Neuronal stem cell (in vitro differentiated cells): Measurements from ENCODE around the gene PTCD2.

Experiments used
- DNase-seq: peaks from one replicate; pipeline ENCODE4 v3.0.0-alpha.2; 2013; ENCODE audit warnings: low spot score
- H2AFZ ChIP-seq: one replicate; pipeline ENCODE4 v1.6.1; 2013; ENCODE audit warnings: mild to moderate bottlenecking, low read length, inconsistent platforms
- H2AK5ac ChIP-seq: 2 replicates; pipeline ENCODE4 v1.6.1; 2013; ENCODE audit warnings: low read depth, mild to moderate bottlenecking, inconsistent platforms, low read length, moderate library complexity, mixed read lengths
- H2BK120ac ChIP-seq: 2 replicates; pipeline ENCODE4 v1.6.1; 2013; ENCODE audit warnings: low read depth, mild to moderate bottlenecking, inconsistent platforms, low read length, moderate library complexity, mixed read lengths
- H2BK12ac ChIP-seq: one replicate; pipeline ENCODE4 v1.6.1; 2013; ENCODE audit warnings: low read length, inconsistent platforms
- H2BK15ac ChIP-seq: 2 replicates; pipeline ENCODE4 v1.6.1; 2013; ENCODE audit warnings: mild to moderate bottlenecking, low read length, inconsistent platforms, mixed read lengths
- H2BK5ac ChIP-seq: one replicate; pipeline ENCODE4 v1.6.1; 2013; ENCODE audit warnings: inconsistent platforms, mild to moderate bottlenecking, low read length, moderate library complexity
- H3K14ac ChIP-seq: one replicate; pipeline ENCODE4 v1.6.1; 2013; ENCODE audit warnings: low read length, inconsistent platforms
- H3K18ac ChIP-seq: 2 replicates; pipeline ENCODE4 v1.6.1; 2013; ENCODE audit warnings: low read length, inconsistent platforms
- H3K23ac ChIP-seq: 2 replicates; pipeline ENCODE4 v1.6.1; 2013; ENCODE audit warnings: low read depth, mild to moderate bottlenecking, mixed read lengths, low read length, inconsistent platforms; ENCODE audit not compliant: poor library complexity
- H3K27ac ChIP-seq: replicated peaks from 3 replicates; pipeline ENCODE4 v1.5.1; 2013; ENCODE audit warnings: low read length, inconsistent platforms
- H3K27me3 ChIP-seq, 3 experiments: 2 replicates each; pipeline ENCODE4 v1.6.1; 2013; ENCODE audit warnings: low read length in 3 of 3, mild to moderate bottlenecking in 2 of 3, inconsistent platforms in 1 of 3, low read depth in 1 of 3, mixed read lengths in 1 of 3, moderate library complexity in 1 of 3; ENCODE audit not compliant: control insufficient read depth in 3 of 3, insufficient read depth in 3 of 3
- H3K36me3 ChIP-seq, 2 donors: replicated peaks in 1 of 2; 2 replicates each; pipeline ENCODE4 v1.6.1; 2013; ENCODE audit warnings: low read length in 2 of 2; ENCODE audit not compliant: control insufficient read depth in 2 of 2, insufficient read depth in 2 of 2
- H3K4ac ChIP-seq: 2 replicates; pipeline ENCODE4 v1.6.1; 2013; ENCODE audit warnings: inconsistent platforms, mild to moderate bottlenecking, low read length, moderate library complexity
- H3K4me1 ChIP-seq, 2 donors: 1 replicate in 1 of 2; 2 replicates in 1 of 2; pipeline ENCODE4 v1.6.1; 2013; ENCODE audit warnings: low read length in 2 of 2, low read depth in 1 of 2; ENCODE audit not compliant: control insufficient read depth in 2 of 2, insufficient read depth in 1 of 2
- H3K4me2 ChIP-seq: one replicate; pipeline ENCODE4 v1.6.1; 2013; ENCODE audit warnings: mild to moderate bottlenecking, low read length, inconsistent platforms; ENCODE audit not compliant: insufficient read depth, poor library complexity, severe bottlenecking
- H3K4me3 ChIP-seq, 2 donors: 2 replicates each; pipeline ENCODE4 v1.5.1; 2013; ENCODE audit warnings: low read length in 2 of 2, mild to moderate bottlenecking in 2 of 2, inconsistent platforms in 1 of 2, moderate library complexity in 1 of 2
- H3K79me1 ChIP-seq: one replicate; pipeline ENCODE4 v1.6.1; 2013; ENCODE audit warnings: low read depth, mild to moderate bottlenecking, inconsistent platforms, low read length, moderate library complexity
- H3K9ac ChIP-seq: one replicate; pipeline ENCODE4 v1.6.1; 2013; ENCODE audit warnings: mild to moderate bottlenecking, low read depth, low read length, inconsistent platforms; ENCODE audit not compliant: poor library complexity
- H3K9me3 ChIP-seq, 2 donors: replicated peaks in 1 of 2; 2 replicates each; pipeline versions ENCODE3 to v1.6.1; 2013; ENCODE audit warnings: low read length in 2 of 2, mild to moderate bottlenecking in 2 of 2, inconsistent platforms in 1 of 2, low read depth in 1 of 2, mixed read lengths in 1 of 2, moderate library complexity in 1 of 2; ENCODE audit not compliant: control insufficient read depth in 2 of 2, insufficient read depth in 1 of 2
- H4K8ac ChIP-seq: one replicate; pipeline ENCODE4 v1.6.1; 2013; ENCODE audit warnings: low read depth, mild to moderate bottlenecking, inconsistent platforms, low read length, moderate library complexity
- H4K91ac ChIP-seq: one replicate; pipeline ENCODE4 v1.6.1; 2013; ENCODE audit warnings: low read length, low read depth, mild to moderate bottlenecking, inconsistent platforms; ENCODE audit not compliant: poor library complexity
- WGBS, 2 donors: extraction: QIAGEN DNeasy Blood & Tissue Kit; methylation state at CpG; one replicate each; pipeline ENCODE4 v1.1.7; 2013; ENCODE audit warnings: missing lambda C conversion rate in 2 of 2, mixed read lengths in 1 of 2; ENCODE audit not compliant: insufficient read length in 2 of 2, insufficient replicate concordance in 1 of 2; ENCODE audit errors: extremely low coverage in 2 of 2; 5-methylcytosine and 5-hydroxymethylcytosine counted together

Gene PTCD2

DNA sequence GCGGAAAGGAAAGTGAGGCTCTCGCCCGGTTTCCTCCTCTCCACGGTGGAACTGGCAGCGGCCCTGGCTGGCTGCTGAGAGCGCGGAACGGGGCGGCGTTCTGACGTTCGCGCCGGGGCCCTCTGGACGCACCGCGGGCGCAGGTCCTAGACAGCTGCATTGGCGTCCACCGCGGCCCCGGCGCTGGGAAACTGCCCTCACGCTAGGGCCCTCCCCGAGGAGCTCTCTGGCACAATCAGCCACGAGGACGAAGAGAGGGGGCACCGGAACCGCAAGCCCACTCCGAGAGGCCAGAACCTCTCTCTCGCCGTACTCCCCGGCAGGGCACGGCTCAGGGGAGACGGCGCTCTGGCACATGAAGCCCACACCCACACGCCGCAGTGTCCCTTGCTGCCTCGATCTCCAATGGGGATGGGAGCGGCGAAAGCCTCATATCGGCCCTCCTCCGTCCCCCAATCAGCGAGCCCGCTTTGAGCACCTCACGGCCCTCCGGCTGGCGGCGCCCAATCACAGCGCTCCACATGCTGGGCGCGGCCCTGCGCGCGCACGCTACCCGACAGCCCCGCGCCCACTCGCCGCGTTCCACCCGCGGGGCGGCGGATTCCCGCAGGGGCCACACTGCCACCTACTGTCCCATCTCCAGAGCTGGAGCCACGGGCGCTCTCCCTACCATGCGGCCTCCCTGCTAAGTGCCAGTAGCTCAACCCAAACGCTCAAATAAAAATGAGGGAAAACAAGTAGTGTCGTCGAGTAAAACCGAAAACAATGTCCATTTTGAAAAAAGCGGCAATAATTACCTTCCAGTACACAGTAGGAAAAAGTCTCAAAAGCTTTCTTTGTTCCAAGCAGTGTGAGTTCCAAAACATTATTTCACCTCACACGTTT, 12.0 kb upstream of the PTCD2 start:
- Histone ChIP-seq H3K4me3 (peak overlapping the region; percentile 20 to 89), H3K4ac (peak overlapping the region; percentile 26), H3K9ac (peak overlapping the region; percentile 96), H2BK5ac (peak overlapping the region; percentile 87), H3K14ac (peak overlapping the region; percentile 94), H3K4me1 (peaks cover 0 to 3% of the 10 kb centered on the region in 2 donors), H3K27me3 (no peaks in the 10 kb centered on the region), H3K4me2 (peak overlapping the region; percentile 84), H2BK12ac (no peak overlapping the region), H2BK120ac (no peak overlapping the region), H2AK5ac (peak overlapping the region; percentile 70), H3K9me3 (peaks cover 0 to 19% of the 10 kb centered on the region in 2 donors), H3K27ac (peak overlapping the region; percentile 95), H3K18ac (peak overlapping the region; percentile 99), H2AFZ (no peak overlapping the region), H2BK15ac (peak overlapping the region; percentile 89), H3K79me1 (peaks cover 4% of the 10 kb centered on the region), H4K91ac (no peak overlapping the region), H3K23ac (peak overlapping the region; percentile 99), H4K8ac (no peak overlapping the region), H3K36me3 (peaks cover 12 to 77% of the 10 kb centered on the region in 2 donors)
- WGBS, 2 donors = no CpG with 5 or more reads among the region's 76 CpGs
- DNase-seq = peak; percentile 90

GRCh38 chr5:72308853-72309191, 11.4 kb upstream of the PTCD2 start:
- H3K18ac ChIP-seq = no peak overlapping the region
- no peak overlapping the region for H4K8ac ChIP-seq
- H3K27me3 ChIP-seq = no peaks in the 10 kb centered on the region
- no peak overlapping the region for H2BK15ac ChIP-seq
- peak overlapping the region; percentile 26 for H3K27ac ChIP-seq
- no peak overlapping the region for H3K4me2 ChIP-seq
- H2AFZ ChIP-seq = no peak overlapping the region
- H3K9me3 ChIP-seq = peaks cover 0 to 13% of the 10 kb centered on the region in 2 donors
- H2BK120ac ChIP-seq = no peak overlapping the region
- H4K91ac ChIP-seq = no peak overlapping the region
- H3K9ac ChIP-seq = no peak overlapping the region
- H2BK12ac ChIP-seq = no peak overlapping the region
- no peak overlapping the region for H2BK5ac ChIP-seq
- DNase-seq = no peak
- peaks cover 0 to 3% of the 10 kb centered on the region in 2 donors for H3K4me1 ChIP-seq
- H3K4me3 ChIP-seq = no peak overlapping the region
- H2AK5ac ChIP-seq = no peak overlapping the region
- H3K36me3 ChIP-seq = peaks cover 12 to 78% of the 10 kb centered on the region in 2 donors
- no peak overlapping the region for H3K4ac ChIP-seq
- H3K79me1 ChIP-seq = peaks cover 4% of the 10 kb centered on the region
- H3K14ac ChIP-seq = no peak overlapping the region
- no peak overlapping the region for H3K23ac ChIP-seq
- whole genome bisulfite sequencing, 2 donors = no CpG with 5 or more reads among the region's 6 CpGs

DNA sequence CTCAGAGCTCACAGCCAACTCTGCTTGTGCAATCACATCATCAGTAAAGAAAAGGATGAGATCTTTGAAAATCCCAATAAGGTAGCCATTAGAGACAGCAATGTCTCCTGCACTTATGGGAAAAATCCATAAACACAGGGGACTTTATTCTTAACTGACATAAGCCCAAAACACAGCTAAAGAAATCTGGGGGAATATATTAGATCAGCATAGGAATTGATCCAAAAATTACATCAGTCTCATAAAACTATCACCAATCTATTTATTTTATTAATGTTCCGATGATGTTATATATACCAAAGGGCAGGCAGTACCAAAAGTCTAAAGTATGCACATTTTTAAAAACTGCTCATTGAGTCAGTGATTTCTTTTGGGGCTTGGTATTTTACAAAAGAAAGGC, 7.0 kb upstream of the PTCD2 start:
- H3K18ac ChIP-seq = no peak overlapping the region
- H3K27me3 ChIP-seq = no peaks in the 10 kb centered on the region
- no peak overlapping the region for H3K14ac ChIP-seq
- no CpG with 5 or more reads among the region's 1 CpG for WGBS, 2 donors
- no peak overlapping the region for H3K27ac ChIP-seq
- no peak overlapping the region for H2AFZ ChIP-seq
- H3K4me1 ChIP-seq = no peaks in the 10 kb centered on the region
- H3K36me3 ChIP-seq = peaks cover 12 to 86% of the 10 kb centered on the region in 2 donors
- H4K91ac ChIP-seq = no peak overlapping the region
- no peak overlapping the region for H3K4me3 ChIP-seq
- H2BK15ac ChIP-seq = no peak overlapping the region
- no peak overlapping the region for H2BK5ac ChIP-seq
- no peak overlapping the region for H3K4ac ChIP-seq
- DNase-seq = no peak
- H3K23ac ChIP-seq = no peak overlapping the region
- no peak overlapping the region for H4K8ac ChIP-seq
- H2AK5ac ChIP-seq = no peak overlapping the region
- no peak overlapping the region for H3K4me2 ChIP-seq
- no peak overlapping the region for H2BK12ac ChIP-seq
- H3K79me1 ChIP-seq = peaks cover under 1% of the 10 kb centered on the region
- peaks cover 0 to 5% of the 10 kb centered on the region in 2 donors for H3K9me3 ChIP-seq
- no peak overlapping the region for H2BK120ac ChIP-seq
- no peak overlapping the region for H3K9ac ChIP-seq

DNA sequence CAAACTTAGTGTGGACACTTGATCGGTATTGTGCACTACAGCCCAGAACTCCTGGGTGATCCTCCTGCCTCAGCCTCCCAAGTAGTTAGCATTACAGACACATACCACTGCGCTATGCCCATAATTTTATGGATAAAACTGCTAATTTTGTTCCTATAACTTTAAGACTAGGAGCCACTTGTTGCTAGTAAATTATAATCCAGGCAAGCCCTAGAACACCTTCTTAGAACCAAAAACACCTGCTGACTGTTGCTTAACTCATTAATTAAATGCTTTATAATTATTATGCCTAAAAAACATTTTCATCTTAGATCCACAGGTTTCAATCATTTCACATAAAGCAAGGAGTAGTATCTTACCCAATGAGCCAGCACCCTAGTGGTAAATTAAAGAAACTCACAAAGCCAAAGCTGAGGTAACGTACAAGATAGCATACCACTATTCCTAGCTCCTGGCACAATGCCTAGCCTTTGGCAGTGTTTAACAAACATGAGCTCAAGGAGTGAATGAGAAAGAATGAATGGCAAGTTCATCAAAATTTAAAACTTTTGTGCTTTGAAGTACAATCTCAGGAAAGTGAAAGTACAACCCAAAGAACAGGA, 5.5 kb upstream of the PTCD2 start:
- Histone ChIP-seq H2AK5ac (no peak overlapping the region), H4K8ac (no peak overlapping the region), H3K9me3 (no peaks in the 10 kb centered on the region), H3K4me3 (no peak overlapping the region), H3K4ac (no peak overlapping the region), H2BK12ac (no peak overlapping the region), H2BK15ac (no peak overlapping the region), H2BK5ac (no peak overlapping the region), H3K23ac (no peak overlapping the region), H3K18ac (no peak overlapping the region), H3K36me3 (peaks cover 11 to 73% of the 10 kb centered on the region in 2 donors), H3K4me1 (no peaks in the 10 kb centered on the region), H3K9ac (no peak overlapping the region), H2AFZ (no peak overlapping the region), H3K27me3 (no peaks in the 10 kb centered on the region), H3K14ac (no peak overlapping the region), H4K91ac (no peak overlapping the region), H3K4me2 (no peak overlapping the region), H3K79me1 (no peaks in the 10 kb centered on the region), H3K27ac (no peak overlapping the region), H2BK120ac (no peak overlapping the region)
- DNase-seq = no peak
- no CpG with 5 or more reads among the region's 3 CpGs for WGBS, 2 donors
